Activated CD8-positive, alpha-beta T cell treated with anti-CD3 and anti-CD28 coated beads for 36 hours (primary cell): ENCODE data around the gene RAD51B. TPM values are rescaled to one million over a fixed set of nuclear protein-coding genes. Genes with fewer than 3 reads are reported as not detected.

ENCODE experiments used
- ATAC-seq: fragments of 200-7000 bp; cut with Tn5 transposase; one replicate; pipeline ENCODE4 v1.10.0; 2021; ENCODE audit warnings: mild to moderate bottlenecking, moderate library complexity
- CTCF ChIA-PET: fragments of 350-600 bp; sonication (Branson Sonifier 250); formaldehyde crosslinking; loops from one replicate; lab custom pipeline; 2021; ENCODE audit warnings: antibody characterized with exemption; lab: Charles Lee
- POLR2A ChIA-PET: fragments of 350-600 bp; sonication (Branson Sonifier 250); formaldehyde crosslinking; loops from one replicate; lab custom pipeline; 2021; ENCODE audit warnings: antibody characterized with exemption; lab: Charles Lee
- DNase-seq: peaks from one replicate; pipeline ENCODE4 v3.0.0-alpha.2; 2020
- H3K27ac Mint-ChIP-seq: one replicate; pipeline ENCODE4 v1.8.0; 2021; ENCODE audit warnings: mild to moderate bottlenecking, mixed read lengths
- H3K27me3 Mint-ChIP-seq: one replicate; pipeline ENCODE4 v1.8.0; 2021; ENCODE audit warnings: mixed read lengths
- H3K36me3 Mint-ChIP-seq: one replicate; pipeline ENCODE4 v1.8.0; 2021; ENCODE audit warnings: low read depth, mixed read lengths
- H3K4me1 Mint-ChIP-seq: one replicate; pipeline ENCODE4 v1.8.0; 2021; ENCODE audit warnings: low read depth, mixed read lengths
- H3K4me3 Mint-ChIP-seq: one replicate; pipeline ENCODE4 v1.8.0; 2021; ENCODE audit warnings: mild to moderate bottlenecking, moderate library complexity, mixed read lengths
- H3K9me3 Mint-ChIP-seq: one replicate; pipeline ENCODE4 v1.8.0; 2021; ENCODE audit warnings: mixed read lengths
- CTCF ChIP-seq: fragments of 200-600 bp; IDR thresholded peaks from one replicate; pipeline ENCODE4 v1.8.0; 2022; ENCODE audit warnings: antibody characterized with exemption, mild to moderate bottlenecking
- intact Hi-C: fragments of 100-400 bp; cut with micrococcal nuclease; formaldehyde crosslinking; loops from one replicate; pipeline ENCODE4 v1.10.0; 2022
- total RNA-seq, 2 experiments: library from RNA; stranded (reverse); gene quantifications; one replicate each; pipeline ENCODE4 v1.2.3, GENCODE V29; 2021

Gene RAD51B
- total RNA-seq, 2 experiments from 2014 or later = 38.2 to 40.6 TPM

GRCh38 chr14:67886191-67886590, 66.6 kb downstream of the RAD51B start:
- no peaks in the 10 kb centered on the region for H3K9me3 Mint-ChIP-seq
- ChIA-PET POLR2A (no interaction called here), CTCF (interaction anchor here (0.6 to 0.7 kb wide), 2 partner anchors 58 to 461 kb away, joined by 3 read pairs; no protein-coding TSS in a partner anchor)

GRCh38 chr14:67887478-67887877, 67.9 kb downstream of the RAD51B start:
- no peak for TF ChIP-seq CTCF
- Mint-ChIP-seq H3K9me3 (no peaks in the 10 kb centered on the region), H3K27ac (no peak overlapping the region), H3K4me1 (peaks cover 11% of the 10 kb centered on the region), H3K27me3 (no peaks in the 10 kb centered on the region), H3K36me3 (peaks cover 2% of the 10 kb centered on the region), H3K4me3 (no peak overlapping the region)
- ChIA-PET CTCF (no interaction called here), POLR2A (no interaction called here)
- ATAC-seq = no peak
- DNase-seq = no peak
- intact Hi-C loops = no loop called here

More at GRCh38 chr14:67886191-67886590, 66.6 kb downstream of the RAD51B start:
- intact Hi-C loops = no loop called here
- Mint-ChIP-seq H3K27me3 (no peaks in the 10 kb centered on the region), H3K27ac (no peak overlapping the region), H3K4me3 (no peak overlapping the region), H3K36me3 (peaks cover 2% of the 10 kb centered on the region), H3K4me1 (peaks cover 21% of the 10 kb centered on the region)
- ATAC-seq (no peak), DNase-seq (no peak)
- TF ChIP-seq CTCF = no peak

GRCh38 chr14:67889455-67889854, 69.9 kb downstream of the RAD51B start:
- ChIA-PET POLR2A (no interaction called here), CTCF (no interaction called here)
- Mint-ChIP-seq H3K4me1 (peaks cover 3% of the 10 kb centered on the region), H3K27ac (no peak overlapping the region), H3K9me3 (no peaks in the 10 kb centered on the region), H3K4me3 (no peak overlapping the region), H3K36me3 (peaks cover 2% of the 10 kb centered on the region), H3K27me3 (no peaks in the 10 kb centered on the region)
- DNase-seq (no peak), ATAC-seq (no peak)
- intact Hi-C loops = no loop called here
- no peak for TF ChIP-seq CTCF

GRCh38 chr14:67892466-67893100, 73.0 kb downstream of the RAD51B start:
- TF ChIP-seq CTCF = no peak
- intact Hi-C loops = no loop called here
- ChIA-PET CTCF (interaction anchor here (2.2 kb wide), 1 partner anchor 8 kb away, joined by 7 read pairs; no protein-coding TSS in a partner anchor), POLR2A (no interaction called here)
- Mint-ChIP-seq H3K4me1 (peaks cover 3% of the 10 kb centered on the region), H3K9me3 (no peaks in the 10 kb centered on the region), H3K36me3 (peaks cover 3% of the 10 kb centered on the region), H3K27ac (no peak overlapping the region), H3K27me3 (no peaks in the 10 kb centered on the region), H3K4me3 (no peak overlapping the region)
- no peak for ATAC-seq
- DNase-seq = no peak

GRCh38 chr14:67900231-67900630, 80.7 kb downstream of the RAD51B start:
- Mint-ChIP-seq H3K27ac (no peak overlapping the region), H3K36me3 (peaks cover 13% of the 10 kb centered on the region), H3K4me1 (peaks cover 6% of the 10 kb centered on the region), H3K27me3 (no peaks in the 10 kb centered on the region), H3K4me3 (no peak overlapping the region), H3K9me3 (peaks cover 11% of the 10 kb centered on the region)
- ATAC-seq (no peak), DNase-seq (no peak)
- intact Hi-C loops = no loop called here
- no peak for TF ChIP-seq CTCF
- POLR2A ChIA-PET = no interaction called here
- CTCF ChIA-PET = interaction anchor here (1.0 kb wide), 1 partner anchor 33 kb away, joined by 3 read pairs; no protein-coding TSS in a partner anchor
